ENCODE data around the gene TRABD. TPM values are rescaled to one million over a fixed set of nuclear protein-coding genes. Genes with fewer than 3 reads are reported as not detected.

TRABD gene
- total and polyA plus RNA-seq, 5 experiments from 2014 or later, result 28.7 to 113 (median 46.7) TPM

GRCh38 chr22:50216055-50216683, 30.5 kb downstream of the TRABD start:
- H3K27me3 Mint-ChIP-seq, result no peaks in the 10 kb centered on the region
- H3K4me3 Mint-ChIP-seq, result no peak overlapping the region
- H3K36me3 Mint-ChIP-seq, result peaks cover 5 to 49% (median 11%) of the 10 kb centered on the region in 3 donors
- ATAC-seq (no peak), DNase-seq (no peak)
- H3K27ac Mint-ChIP-seq, result no peak overlapping the region
- POLR2A ChIA-PET, result interaction anchor here (1.3 kb wide), 1 partner anchor 28 kb away, joined by 3 read pairs; no protein-coding TSS in a partner anchor
- no peaks in the 10 kb centered on the region for H3K9me3 Mint-ChIP-seq
- peaks cover 4 to 27% (median 16%) of the 10 kb centered on the region in 4 donors for H3K4me1 Mint-ChIP-seq

GRCh38 chr22:50216684-50217520, 31.2 kb downstream of the TRABD start:
- POLR2A ChIA-PET, result interaction anchor here (1.3 to 1.4 kb wide), 2 partner anchors 27 kb away, joined by 3 to 6 read pairs; partner anchors contain the start of gene TUBGCP6
- H3K4me1 Mint-ChIP-seq, result peaks cover 4 to 27% (median 15%) of the 10 kb centered on the region in 4 donors
- H3K27ac Mint-ChIP-seq, result no peak overlapping the region
- ATAC-seq, result peak in 1 of 2 donors; percentile 9
- peak in 1 of 10 donors; percentile 58 for DNase-seq
- no peak overlapping the region for H3K4me3 Mint-ChIP-seq
- no peaks in the 10 kb centered on the region for H3K27me3 Mint-ChIP-seq
- H3K36me3 Mint-ChIP-seq, result peaks cover 5 to 49% (median 11%) of the 10 kb centered on the region in 3 donors
- no peaks in the 10 kb centered on the region for H3K9me3 Mint-ChIP-seq

- ATAC-seq (peak in 1 of 2 donors; percentile 6), DNase-seq (no peak)
- H3K9me3 Mint-ChIP-seq, result no peaks in the 10 kb centered on the region
- no peaks in the 10 kb centered on the region for H3K27me3 Mint-ChIP-seq
- no peak overlapping the region for H3K27ac Mint-ChIP-seq
- no peak overlapping the region for H3K4me3 Mint-ChIP-seq
- POLR2A ChIA-PET, result interaction anchor here (1.1 to 1.4 kb wide), 2 partner anchors 25 to 27 kb away, joined by 4 to 6 read pairs; partner anchors contain the start of gene TUBGCP6
- H3K4me1 Mint-ChIP-seq, result peaks cover 4 to 23% (median 11%) of the 10 kb centered on the region in 4 donors
- H3K36me3 Mint-ChIP-seq, result peaks cover 3 to 43% (median 11%) of the 10 kb centered on the region in 3 donors
Measured at GRCh38 chr22:50217543-50218152, 31.9 kb downstream of the TRABD start.

- H3K4me1 Mint-ChIP-seq, result peaks cover 2 to 15% (median 6%) of the 10 kb centered on the region in 4 donors
- H3K36me3 Mint-ChIP-seq, result peaks cover 0 to 43% (median 13%) of the 10 kb centered on the region in 3 donors
- peak overlapping the region in 1 of 10 donors; percentile 56 for H3K27ac Mint-ChIP-seq
- no peaks in the 10 kb centered on the region for H3K9me3 Mint-ChIP-seq
- H3K4me3 Mint-ChIP-seq, result no peak overlapping the region
- DNase-seq (no peak), ATAC-seq (peak in 1 of 2 donors; percentile 3)
- no peaks in the 10 kb centered on the region for H3K27me3 Mint-ChIP-seq
- POLR2A ChIA-PET, result interaction anchor here (1.1 to 1.4 kb wide), 2 partner anchors 26 kb away, joined by 4 to 6 read pairs; partner anchors contain the start of gene TUBGCP6
Measured at GRCh38 chr22:50218153-50218995, 32.7 kb downstream of the TRABD start.

GRCh38 chr22:50218996-50219727, 33.4 kb downstream of the TRABD start:
- Mint-ChIP-seq H3K9me3 (no peaks in the 10 kb centered on the region), H3K36me3 (peaks cover 0 to 44% (median 15%) of the 10 kb centered on the region in 3 donors)

GRCh38 chr22:50219800-50220602, 34.3 kb downstream of the TRABD start:
- H3K4me1 Mint-ChIP-seq, result peaks cover 0 to 7% (median 2%) of the 10 kb centered on the region in 4 donors
- no peak for ATAC-seq
- H3K4me3 Mint-ChIP-seq, result no peak overlapping the region
- H3K27ac Mint-ChIP-seq, result peak overlapping the region in 2 of 10 donors; percentile 79 to 84
- POLR2A ChIA-PET, result interaction anchor here (0.9 kb wide), 1 partner anchor 30 kb away, joined by 4 read pairs; no protein-coding TSS in a partner anchor
- no peak for DNase-seq
- H3K9me3 Mint-ChIP-seq, result no peaks in the 10 kb centered on the region
- no peaks in the 10 kb centered on the region for H3K27me3 Mint-ChIP-seq
- H3K36me3 Mint-ChIP-seq, result peaks cover 0 to 43% (median 15%) of the 10 kb centered on the region in 3 donors

More at GRCh38 chr22:50218996-50219727, 33.4 kb downstream of the TRABD start:
- H3K27me3 Mint-ChIP-seq, result no peaks in the 10 kb centered on the region
- peaks cover 0 to 11% (median 6%) of the 10 kb centered on the region in 4 donors for H3K4me1 Mint-ChIP-seq
- POLR2A ChIA-PET, result interaction anchor here (0.9 kb wide), 1 partner anchor 29 kb away, joined by 4 read pairs; no protein-coding TSS in a partner anchor
- no peak overlapping the region for H3K4me3 Mint-ChIP-seq
- no peak for DNase-seq
- peak overlapping the region in 3 of 10 donors; percentile 51 to 84 (median 79) for H3K27ac Mint-ChIP-seq
- ATAC-seq, result no peak

- Mint-ChIP-seq H3K27me3 (no peaks in the 10 kb centered on the region), H3K4me1 (peaks cover 0 to 5% (median under 1%) of the 10 kb centered on the region in 4 donors), H3K4me3 (no peak overlapping the region), H3K27ac (peak overlapping the region in 3 of 10 donors; percentile 38 to 79 (median 62)), H3K36me3 (peaks cover 0 to 45% (median 14%) of the 10 kb centered on the region in 3 donors), H3K9me3 (no peaks in the 10 kb centered on the region)
- POLR2A ChIA-PET, result no interaction called here
- ATAC-seq (no peak), DNase-seq (no peak)
Measured at GRCh38 chr22:50220603-50221409, 35.1 kb downstream of the TRABD start.

- peak overlapping the region in 1 of 10 donors; percentile 33 for H3K27ac Mint-ChIP-seq
- H3K27me3 Mint-ChIP-seq, result no peaks in the 10 kb centered on the region
- ATAC-seq (no peak), DNase-seq (no peak)
- no peaks in the 10 kb centered on the region for H3K9me3 Mint-ChIP-seq
- POLR2A ChIA-PET, result interaction anchor here (1.0 kb wide), 1 partner anchor 11 kb away, joined by 3 read pairs; no protein-coding TSS in a partner anchor
- H3K4me3 Mint-ChIP-seq, result no peak overlapping the region
- H3K36me3 Mint-ChIP-seq, result peaks cover 0 to 44% (median 11%) of the 10 kb centered on the region in 3 donors
- peaks cover 0 to 5% (median under 1%) of the 10 kb centered on the region in 4 donors for H3K4me1 Mint-ChIP-seq
Measured at GRCh38 chr22:50221410-50222300, 35.9 kb downstream of the TRABD start.

GRCh38 chr22:50222508-50222907, 36.8 kb downstream of the TRABD start:
- POLR2A ChIA-PET, result interaction anchor here (1.0 kb wide), 1 partner anchor 11 kb away, joined by 3 read pairs; no protein-coding TSS in a partner anchor
- DNase-seq, result no peak
- no peaks in the 10 kb centered on the region for H3K9me3 Mint-ChIP-seq
- ATAC-seq, result no peak
- H3K4me3 Mint-ChIP-seq, result no peak overlapping the region
- no peaks in the 10 kb centered on the region for H3K27me3 Mint-ChIP-seq
- H3K27ac Mint-ChIP-seq, result no peak overlapping the region
- H3K4me1 Mint-ChIP-seq, result peaks cover 0 to 5% (median 3%) of the 10 kb centered on the region in 4 donors
- H3K36me3 Mint-ChIP-seq, result peaks cover 0 to 46% (median 10%) of the 10 kb centered on the region in 3 donors
